Lung (tissue), 12 donors: ENCODE data around the gene FGF12. TPM values are rescaled to one million over a fixed set of nuclear protein-coding genes. Genes with fewer than 3 reads are reported as not detected.

Source experiments
- ATAC-seq: fragments of 200-7000 bp; cut with Tn5 transposase; one replicate; pipeline ENCODE4 v1.9.1; 2020; ENCODE audit warnings: moderate number of reproducible peaks; ENCODE audit not compliant: insufficient read depth, low FRiP score
- DNase-seq, 3 donors: peaks; one replicate each; pipeline ENCODE4 v3.0.0-alpha.2; 2013 to 2017
- H3K27ac ChIP-seq, 2 donors: one replicate each; pipeline ENCODE4 v1.5.1; 2013; ENCODE audit warnings: mild to moderate bottlenecking in 2 of 2, moderate library complexity in 2 of 2, control low read depth in 1 of 2, inconsistent platforms in 1 of 2, low read depth in 1 of 2, low read length in 1 of 2
- H3K27me3 ChIP-seq, 3 donors: one replicate each; pipeline ENCODE4 v1.5.1; 2013; ENCODE audit warnings: low read length in 2 of 3; ENCODE audit not compliant: control insufficient read depth in 3 of 3, insufficient read depth in 3 of 3
- H3K36me3 ChIP-seq, 4 donors: one replicate each; pipeline ENCODE4 v1.5.1; 2013; ENCODE audit warnings: low read length in 4 of 4, mild to moderate bottlenecking in 1 of 4, moderate library complexity in 1 of 4; ENCODE audit not compliant: control insufficient read depth in 4 of 4, insufficient read depth in 4 of 4
- H3K4me1 ChIP-seq, 5 donors: one replicate each; pipeline ENCODE4 v1.5.1; 2013; ENCODE audit warnings: low read length in 5 of 5, mild to moderate bottlenecking in 2 of 5, moderate library complexity in 1 of 5; ENCODE audit not compliant: control insufficient read depth in 5 of 5, insufficient read depth in 5 of 5
- H3K4me3 ChIP-seq: one replicate; pipeline ENCODE4 v1.5.1; 2013; ENCODE audit warnings: mild to moderate bottlenecking, control low read depth, moderate library complexity
- H3K9ac ChIP-seq, 2 donors: one replicate each; pipeline ENCODE4 v1.5.1; 2013; ENCODE audit warnings: low read length in 2 of 2, control low read depth in 1 of 2; ENCODE audit not compliant: insufficient read depth in 1 of 2
- H3K9me3 ChIP-seq, 4 donors: one replicate each; pipeline ENCODE4 v1.5.1; 2013; ENCODE audit warnings: low read length in 3 of 4, mild to moderate bottlenecking in 1 of 4, moderate library complexity in 1 of 4; ENCODE audit not compliant: control insufficient read depth in 4 of 4, insufficient read depth in 3 of 4
- WGBS, 2 donors: extraction: QIAGEN DNeasy Blood & Tissue Kit; methylation state at CpG; one replicate each; pipeline ENCODE4 v1.1.7; 2013; 5-methylcytosine and 5-hydroxymethylcytosine counted together
- polyA plus RNA-seq, 2 donors: library from polyadenylated mRNA; stranded (reverse); fragments of 200-250 nt; gene quantifications; one replicate each; pipeline ENCODE4 v1.2.1, GENCODE V29; 2013
- total RNA-seq, 2 donors: library from RNA; depleted of rRNA in 1 of 2; stranded (reverse); fragments of >200 nt in 1 of 2; gene quantifications; one replicate each; pipeline ENCODE4 v1.2.1, GENCODE V29; 2014 to 2021
- TF ChIP-seq, protein P1 (sequence below): IDR thresholded peaks from 2 replicates; pipeline ENCODE4 v1.5.1; 2012; ENCODE audit warnings: mild to moderate bottlenecking; ENCODE audit errors: control extremely low read depth, extremely low read depth
- donor health status: control.
- donor health status: control.
- donor health status: Bipolar disorder and iron deficiency.
- donor health status: healthy.
- donor health status: DM: yes; HTN: yes; CAD: no.

Gene FGF12
- total and polyA plus RNA-seq, 4 donors = 0.23 to 6.0 (median 1.7) TPM

DNA sequence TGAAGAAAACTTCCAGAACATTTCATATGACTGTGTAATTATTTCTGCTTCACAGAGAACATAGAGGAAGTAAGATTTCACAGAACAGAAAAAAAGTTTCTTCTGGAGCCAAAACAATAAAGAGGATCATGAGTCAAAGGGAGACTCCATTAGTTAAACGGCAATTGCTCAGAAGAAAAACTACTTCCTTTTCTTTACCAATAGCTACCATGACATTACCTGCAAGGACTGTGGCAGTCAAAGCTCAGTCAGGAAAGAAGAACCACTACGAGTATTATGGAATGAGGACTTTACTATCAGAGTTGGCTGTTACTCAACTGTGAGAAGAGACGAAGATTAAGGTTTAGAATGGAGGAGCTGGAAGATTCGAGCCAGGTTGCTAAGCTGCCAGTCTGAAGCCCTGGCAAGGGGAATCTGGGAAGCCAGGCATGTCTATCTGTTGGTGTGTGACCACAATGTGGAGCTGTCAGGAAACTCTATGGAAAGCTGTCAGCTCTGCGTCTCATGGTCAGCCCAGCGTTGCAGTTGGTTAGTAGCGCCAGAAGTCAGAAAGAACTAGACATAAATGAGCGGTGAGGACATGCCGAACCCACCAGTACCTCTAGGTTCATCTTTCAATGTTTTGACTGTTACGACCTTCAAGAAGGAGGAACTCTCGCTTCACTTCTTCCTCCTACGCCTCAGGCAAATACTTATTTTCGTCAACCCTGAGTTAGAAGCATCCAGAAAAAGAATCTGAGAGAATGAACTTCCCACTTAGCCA, 604.3 kb downstream of the FGF12 start:
- DNase-seq (no peak), ATAC-seq (no peak)
- Histone ChIP-seq H3K36me3 (no peaks in the 10 kb centered on the region), H3K9ac (no peak overlapping the region), H3K27ac (no peak overlapping the region), H3K27me3 (no peaks in the 10 kb centered on the region), H3K4me1 (peaks cover 0 to 2% (median 0%) of the 10 kb centered on the region in 5 donors), H3K4me3 (no peak overlapping the region), H3K9me3 (no peaks in the 10 kb centered on the region)
- TF ChIP-seq, protein P1, sequence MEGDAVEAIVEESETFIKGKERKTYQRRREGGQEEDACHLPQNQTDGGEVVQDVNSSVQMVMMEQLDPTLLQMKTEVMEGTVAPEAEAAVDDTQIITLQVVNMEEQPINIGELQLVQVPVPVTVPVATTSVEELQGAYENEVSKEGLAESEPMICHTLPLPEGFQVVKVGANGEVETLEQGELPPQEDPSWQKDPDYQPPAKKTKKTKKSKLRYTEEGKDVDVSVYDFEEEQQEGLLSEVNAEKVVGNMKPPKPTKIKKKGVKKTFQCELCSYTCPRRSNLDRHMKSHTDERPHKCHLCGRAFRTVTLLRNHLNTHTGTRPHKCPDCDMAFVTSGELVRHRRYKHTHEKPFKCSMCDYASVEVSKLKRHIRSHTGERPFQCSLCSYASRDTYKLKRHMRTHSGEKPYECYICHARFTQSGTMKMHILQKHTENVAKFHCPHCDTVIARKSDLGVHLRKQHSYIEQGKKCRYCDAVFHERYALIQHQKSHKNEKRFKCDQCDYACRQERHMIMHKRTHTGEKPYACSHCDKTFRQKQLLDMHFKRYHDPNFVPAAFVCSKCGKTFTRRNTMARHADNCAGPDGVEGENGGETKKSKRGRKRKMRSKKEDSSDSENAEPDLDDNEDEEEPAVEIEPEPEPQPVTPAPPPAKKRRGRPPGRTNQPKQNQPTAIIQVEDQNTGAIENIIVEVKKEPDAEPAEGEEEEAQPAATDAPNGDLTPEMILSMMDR = no peak
- 80 to 87% methylated on average over 13 of the region's 13 CpGs for WGBS, 2 donors

GRCh38 chr3:192121923-192122322, 605.4 kb downstream of the FGF12 start:
- WGBS, 2 donors = 53 to 61% methylated on average over 3 of the region's 3 CpGs
- TF ChIP-seq, protein P1 = no peak
- Histone ChIP-seq H3K4me3 (no peak overlapping the region), H3K9me3 (no peaks in the 10 kb centered on the region), H3K9ac (no peak overlapping the region), H3K4me1 (peaks cover 0 to 2% (median 0%) of the 10 kb centered on the region in 5 donors), H3K36me3 (no peaks in the 10 kb centered on the region), H3K27ac (no peak overlapping the region), H3K27me3 (no peaks in the 10 kb centered on the region)
- ATAC-seq (no peak), DNase-seq (peak in 2 of 3 donors; percentile 30 to 52)

DNA sequence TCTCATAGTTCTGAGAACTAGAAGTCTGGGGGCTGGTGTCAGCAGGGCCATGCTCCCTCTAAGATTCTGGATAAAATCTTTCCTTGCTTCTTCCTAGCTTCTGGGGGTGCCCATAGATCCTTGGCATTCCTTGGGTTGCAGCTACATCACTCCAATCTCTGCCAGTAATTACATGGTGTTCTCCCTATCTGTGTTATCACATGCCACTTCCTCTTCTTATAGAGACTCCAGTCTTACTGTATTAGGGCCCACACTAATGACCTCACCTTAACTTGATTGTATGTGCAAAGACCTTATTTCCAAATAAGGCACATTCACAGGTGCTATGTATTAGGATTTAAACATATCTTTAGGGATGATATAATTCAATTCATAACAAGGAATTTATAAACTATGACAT, 618.5 kb downstream of the FGF12 start:
- TF ChIP-seq, protein P1 = no peak
- DNase-seq = no peak
- H3K9ac ChIP-seq = no peak overlapping the region
- H3K27me3 ChIP-seq = no peaks in the 10 kb centered on the region
- H3K4me1 ChIP-seq = no peaks in the 10 kb centered on the region
- H3K27ac ChIP-seq = no peak overlapping the region
- H3K4me3 ChIP-seq = no peak overlapping the region
- no peak for ATAC-seq
- no peaks in the 10 kb centered on the region for H3K9me3 ChIP-seq
- no peaks in the 10 kb centered on the region for H3K36me3 ChIP-seq

GRCh38 chr3:192106543-192106942, 620.8 kb downstream of the FGF12 start:
- no peak overlapping the region for H3K4me3 ChIP-seq
- H3K9ac ChIP-seq = no peak overlapping the region
- H3K27me3 ChIP-seq = no peaks in the 10 kb centered on the region
- 72 to 73% methylated on average over 4 of the region's 4 CpGs for WGBS, 2 donors
- no peak overlapping the region for H3K27ac ChIP-seq
- TF ChIP-seq, protein P1 = no peak
- DNase-seq (no peak), ATAC-seq (no peak)
- no peaks in the 10 kb centered on the region for H3K9me3 ChIP-seq
- no peaks in the 10 kb centered on the region for H3K4me1 ChIP-seq
- no peaks in the 10 kb centered on the region for H3K36me3 ChIP-seq
